ENCODE data around the gene LPP.
A peak's percentile ranks its signal among the peaks of the same experiment; 100 is the strongest.

LPP gene

DNA sequence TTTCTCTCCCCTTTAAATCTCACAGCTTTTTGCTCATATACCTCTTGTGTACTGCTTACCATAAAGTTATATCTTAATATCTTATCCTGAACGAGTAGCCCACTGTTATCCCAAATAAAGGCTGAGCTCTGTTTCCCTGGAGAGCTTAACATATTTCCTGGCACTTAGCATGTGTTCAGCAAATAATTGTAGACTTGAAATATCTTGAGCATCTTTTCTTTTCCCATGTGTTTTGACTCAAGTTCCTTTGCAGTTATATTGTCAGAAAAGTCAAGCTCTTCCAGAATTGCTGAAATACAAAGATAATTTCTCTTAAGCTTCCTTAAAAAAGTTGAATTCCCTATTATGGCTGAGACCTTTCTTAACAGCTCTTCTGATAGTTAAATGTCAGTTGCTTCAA is 150.5 kb downstream of the LPP start:
- DNase-seq, result no peak

DNA sequence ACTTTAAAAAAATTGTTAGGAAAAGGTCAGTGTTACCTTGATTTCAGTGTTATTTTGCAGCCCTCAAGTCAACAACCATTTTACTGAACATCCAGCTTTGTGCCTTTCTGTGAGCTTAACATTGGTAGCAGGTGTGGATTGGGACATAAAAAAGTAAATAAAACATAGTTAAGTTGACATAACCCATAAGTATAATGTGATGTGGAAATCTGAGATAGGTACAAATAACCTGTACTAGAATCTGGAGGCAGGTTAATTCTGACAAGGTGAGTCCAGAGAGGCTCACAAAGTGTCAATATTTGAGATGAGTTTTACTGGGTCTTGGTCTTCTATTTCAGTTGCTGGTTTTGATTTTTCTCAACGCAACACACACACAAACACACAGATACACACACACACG is 151.3 kb downstream of the LPP start:
- no peak for DNase-seq

DNA sequence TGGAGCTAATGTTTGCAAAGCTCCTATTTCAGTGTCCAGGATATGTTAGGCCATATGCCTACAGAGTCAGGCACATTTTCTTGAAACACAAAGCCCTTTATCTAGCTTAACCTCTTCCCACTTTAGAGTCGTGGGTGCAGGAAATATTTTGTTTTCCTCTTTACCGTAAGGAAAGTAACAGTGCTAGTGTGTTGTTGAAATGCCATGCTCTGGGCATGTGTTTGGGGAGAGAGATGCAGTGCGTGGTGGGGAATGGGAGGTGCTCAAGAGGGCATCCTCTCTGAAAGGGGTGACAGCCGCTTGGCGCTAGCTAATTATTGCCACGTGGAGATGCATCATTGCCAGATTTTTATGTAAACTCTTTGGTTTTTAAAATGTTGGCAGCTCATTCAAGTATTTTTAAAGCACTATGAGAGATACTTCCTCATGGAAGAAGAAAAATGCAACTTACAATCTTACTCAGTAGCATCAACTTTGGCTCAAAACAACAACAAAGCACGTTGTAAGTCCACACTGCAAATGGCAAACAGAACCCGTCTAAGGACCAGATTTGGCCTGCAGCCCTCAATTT is 152.6 kb downstream of the LPP start:
- DNase-seq, result no peak

DNA sequence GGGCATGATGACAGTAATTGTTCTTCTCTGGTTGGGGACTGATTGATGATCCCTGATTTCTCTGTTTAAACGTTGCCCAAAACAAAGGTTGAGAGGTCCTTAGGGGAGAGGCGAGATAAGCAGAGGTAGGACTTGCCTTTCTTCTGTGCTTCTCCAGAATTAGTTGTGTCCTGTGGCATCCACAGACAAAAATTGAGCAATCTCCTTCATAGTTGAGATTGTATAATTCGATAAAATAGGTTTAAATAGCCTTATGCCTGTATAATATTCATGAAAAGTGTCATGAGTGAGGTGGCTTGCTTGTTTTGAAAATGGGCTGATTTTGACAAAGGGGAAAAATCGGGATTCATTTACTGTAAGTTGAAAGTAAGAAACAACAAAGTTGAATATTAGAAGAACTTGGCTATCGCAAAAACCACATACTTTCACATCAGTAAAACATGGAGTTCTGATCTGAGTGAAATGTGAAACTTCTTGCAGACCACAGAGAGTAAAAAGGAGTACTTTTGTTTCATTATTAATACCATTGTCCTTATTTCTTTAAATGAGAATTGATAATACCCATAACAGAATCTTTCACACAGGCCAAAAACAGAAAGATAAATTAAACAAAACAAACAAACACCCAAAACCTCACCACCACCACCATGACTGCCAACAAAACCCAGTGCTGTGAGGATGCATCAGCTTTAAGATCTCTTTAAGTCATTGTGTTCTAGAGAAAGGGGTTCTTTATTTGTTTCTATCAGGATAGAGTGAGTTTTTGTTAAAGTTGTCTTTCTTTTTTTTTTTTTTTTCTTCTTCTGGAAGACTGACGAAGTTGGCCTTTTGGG is 155.7 kb downstream of the LPP start:
- DNase-seq, result no peak

DNA sequence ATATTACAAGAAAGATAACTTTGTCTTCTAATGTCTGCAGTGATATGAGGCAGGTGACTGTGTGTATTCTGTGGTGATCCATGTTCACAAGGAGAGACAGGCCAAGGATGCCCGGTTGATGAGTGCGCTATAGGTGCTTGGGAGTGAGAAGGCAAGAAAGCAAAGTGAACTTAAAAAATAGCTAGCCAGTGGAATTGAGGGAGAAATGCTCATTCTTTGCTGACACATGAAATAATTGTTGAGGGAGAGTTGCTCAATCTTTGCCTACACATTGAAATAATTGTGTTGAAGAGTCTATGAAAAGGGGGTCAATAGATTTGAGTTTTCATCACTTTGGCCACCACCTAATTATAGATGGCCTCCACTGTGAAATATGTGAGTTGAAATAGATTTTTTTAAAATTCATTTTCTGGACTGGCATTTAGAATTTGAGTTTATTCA is 156.3 kb downstream of the LPP start:
- no peak for DNase-seq

DNA sequence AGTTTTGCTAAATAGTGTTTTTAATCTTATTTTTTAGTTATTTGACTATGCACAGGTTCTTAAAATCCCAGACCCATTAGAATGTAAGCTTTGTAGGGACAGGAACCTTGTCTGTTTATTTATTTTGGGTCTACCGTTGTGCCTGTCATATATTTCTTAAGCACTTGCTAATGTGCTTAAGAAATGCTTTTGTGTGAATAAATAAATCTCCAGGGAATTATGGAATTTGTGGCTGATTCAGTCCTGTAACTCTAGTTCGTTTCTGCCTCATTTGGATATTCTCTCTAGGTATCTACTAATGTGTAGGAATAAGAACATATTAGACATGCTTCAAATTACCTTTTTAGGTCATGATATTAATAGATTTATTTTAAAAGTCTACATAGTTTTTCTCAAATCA is 161.6 kb downstream of the LPP start:
- peak; percentile 60 for DNase-seq

DNA sequence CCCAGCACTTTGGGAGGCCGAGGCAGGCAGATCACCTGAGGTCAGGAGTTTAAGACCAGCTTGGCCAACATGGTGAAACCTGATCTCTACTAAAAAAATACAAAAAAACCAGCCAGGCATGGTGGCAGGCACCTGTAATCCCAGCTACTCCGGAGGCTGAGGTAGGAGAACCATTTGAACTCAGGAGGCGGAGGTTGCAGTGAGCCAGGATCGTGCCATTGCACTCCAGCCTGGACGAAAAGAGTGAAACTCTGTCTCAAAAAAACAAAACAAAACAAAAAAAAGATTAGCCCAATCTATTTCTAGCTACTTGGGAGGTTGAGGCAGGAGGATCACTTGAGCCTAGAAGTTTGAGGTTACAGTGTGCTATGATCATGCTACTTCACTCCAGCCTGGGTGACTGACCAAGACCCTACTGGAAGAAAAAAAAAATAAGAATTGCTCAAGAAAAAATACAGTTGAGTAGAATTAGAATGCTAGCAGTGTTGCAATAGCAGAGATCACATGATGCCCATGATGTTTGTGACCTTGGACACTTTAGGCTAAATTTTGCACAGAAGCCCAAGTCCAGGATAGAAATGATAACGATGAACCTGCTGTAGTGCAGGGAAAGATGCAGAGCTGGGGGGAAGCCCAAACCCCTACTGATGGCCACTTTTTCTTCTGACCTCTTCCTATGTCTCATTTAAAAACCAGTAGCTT is 162.2 kb downstream of the LPP start:
- no peak for DNase-seq

DNA sequence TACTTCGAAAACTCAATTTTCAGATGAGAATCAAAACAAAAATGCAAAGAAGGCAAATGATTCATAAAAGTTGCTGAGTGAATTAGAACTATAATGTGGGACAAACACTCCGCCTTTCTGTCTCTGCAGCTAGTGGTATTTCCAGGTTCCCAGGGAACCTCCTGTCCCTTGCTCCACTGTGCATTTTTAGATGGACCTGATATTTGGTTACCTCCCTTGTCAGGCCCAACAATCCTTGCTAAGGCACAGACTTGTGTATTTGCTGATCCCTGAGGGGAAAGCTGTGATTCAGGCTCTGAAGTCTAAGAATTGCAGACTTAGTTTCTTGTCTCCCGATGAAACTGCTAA is 162.7 kb downstream of the LPP start:
- DNase-seq, result peak; percentile 45

DNA sequence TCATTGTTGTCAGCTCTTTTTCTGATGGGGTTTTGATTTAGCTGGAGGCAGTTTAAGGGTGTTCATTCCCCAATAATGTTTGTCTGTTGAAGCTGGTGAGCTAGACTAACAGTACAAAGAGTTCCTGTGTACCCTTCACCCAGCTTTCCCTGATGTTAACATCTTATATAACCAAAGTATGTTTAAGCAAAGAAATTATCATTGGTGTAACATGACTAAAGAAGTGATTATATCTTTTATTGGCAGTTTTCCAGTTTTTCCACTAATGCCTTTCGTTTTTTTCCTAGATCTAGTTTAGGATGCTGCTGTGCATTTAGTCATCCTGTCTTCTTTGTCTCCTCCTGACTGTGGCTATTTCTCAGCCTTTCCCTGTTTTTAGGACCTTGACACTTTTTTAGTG is 165.6 kb downstream of the LPP start:
- peak; percentile 64 for DNase-seq

DNA sequence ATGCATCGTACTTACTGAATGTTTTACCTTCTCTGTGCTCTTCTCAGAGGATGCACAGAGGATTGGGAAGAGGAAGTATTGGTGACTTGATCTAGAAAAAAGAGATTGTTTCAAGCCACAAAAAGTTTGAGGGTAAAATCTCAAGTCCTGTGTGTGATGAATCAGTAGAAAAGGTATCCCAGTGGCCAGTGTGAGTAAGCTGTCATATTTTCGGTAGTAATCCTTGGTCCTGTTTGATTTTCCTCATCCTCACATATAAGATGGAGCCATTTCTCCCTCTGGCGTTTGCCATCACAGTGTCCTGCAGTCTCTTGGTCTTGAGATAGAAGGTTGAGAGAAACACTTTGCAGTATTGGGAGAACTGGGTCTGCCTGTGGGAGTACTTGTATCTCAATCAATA is 166.8 kb downstream of the LPP start:
- peak; percentile 82 for DNase-seq

DNA sequence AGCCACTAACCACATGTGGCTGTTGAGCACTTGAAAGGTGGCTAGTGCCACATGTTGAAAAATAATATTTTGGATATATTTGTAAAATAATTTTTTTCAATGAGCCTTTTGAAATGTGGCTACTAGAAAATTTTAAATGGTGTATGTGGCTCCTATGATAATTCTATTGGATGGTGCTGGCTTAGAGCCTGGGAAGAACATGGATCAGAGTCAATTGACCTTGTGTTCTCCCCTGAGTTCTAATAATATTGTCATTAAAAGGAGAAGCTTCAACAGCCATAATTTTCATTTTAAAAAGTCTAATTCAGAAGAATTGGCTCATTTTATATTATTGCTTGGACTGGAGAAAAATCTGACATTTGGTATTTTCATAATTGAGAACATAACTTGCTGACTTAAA is 167.3 kb downstream of the LPP start:
- no peak for DNase-seq

DNA sequence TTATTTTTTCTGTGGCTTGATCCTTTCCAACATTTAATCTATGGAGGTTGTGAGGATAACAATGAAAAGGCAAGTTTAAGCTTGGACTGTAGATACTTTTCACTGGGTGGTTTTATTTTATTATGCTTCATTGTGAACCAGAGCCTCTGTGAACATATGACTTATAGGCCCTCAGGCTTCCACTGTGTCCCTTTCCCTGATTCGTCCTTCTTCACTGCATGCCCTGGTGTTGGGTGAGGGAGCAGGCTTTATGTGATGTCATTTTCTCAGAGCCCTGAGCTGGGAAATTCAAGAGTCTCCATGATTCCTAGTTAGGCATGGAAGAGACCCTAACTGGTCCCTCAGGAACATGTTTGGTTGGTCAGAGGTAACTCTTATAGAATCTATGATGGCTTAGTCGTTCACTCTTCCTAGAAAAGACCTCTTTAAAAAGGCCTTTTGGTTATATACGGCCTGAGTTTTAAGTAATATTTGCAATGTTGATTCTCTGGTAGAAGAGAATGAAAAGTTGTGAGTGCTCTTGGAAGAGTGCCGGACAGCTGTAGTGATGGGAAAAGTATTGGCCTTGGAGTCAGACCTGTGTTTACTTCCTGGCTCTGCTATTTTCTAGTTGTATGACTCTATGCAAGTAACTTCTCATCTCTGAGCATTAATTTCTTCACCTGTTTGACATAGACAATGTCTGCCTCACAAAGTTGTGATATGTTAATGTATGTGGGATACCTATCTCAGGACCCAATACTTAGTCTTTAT is 168.4 kb downstream of the LPP start:
- DNase-seq, result no peak

DNA sequence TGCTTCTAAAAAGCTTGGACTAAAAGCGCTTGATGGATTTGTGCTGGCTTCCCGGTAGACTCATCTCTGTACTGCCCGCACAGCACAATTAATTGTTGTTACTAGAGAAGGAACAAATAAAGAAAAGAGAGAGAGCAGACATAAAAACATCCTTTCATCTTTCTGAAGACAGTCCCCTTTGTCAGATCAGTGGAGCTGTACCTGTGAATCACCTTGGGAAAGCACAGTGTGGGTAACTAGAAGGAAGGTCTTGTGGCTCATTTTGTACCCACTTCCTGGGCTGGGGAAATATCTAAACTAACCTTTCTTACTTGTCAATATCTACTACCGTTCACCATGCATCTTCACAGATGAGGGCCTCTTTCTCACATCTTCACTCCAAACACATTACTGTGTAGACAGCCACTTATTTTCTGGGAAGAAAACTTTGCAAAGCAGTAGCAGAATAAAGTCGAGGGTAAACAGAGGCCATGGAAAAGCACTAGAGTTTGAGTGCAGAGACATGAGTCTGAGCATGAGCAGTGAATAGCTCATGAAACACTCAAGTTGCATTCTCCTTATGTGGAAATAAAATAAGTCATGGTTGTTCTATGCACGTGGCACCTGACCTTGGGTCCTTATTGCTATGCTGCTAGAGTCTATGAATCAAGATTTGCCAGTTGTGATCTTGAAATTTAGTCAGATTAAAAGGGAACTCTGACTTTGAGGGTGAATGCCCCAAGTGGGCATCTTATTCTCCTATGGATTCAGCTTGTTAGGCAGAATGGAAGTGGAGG is 169.3 kb downstream of the LPP start:
- no peak for DNase-seq

DNA sequence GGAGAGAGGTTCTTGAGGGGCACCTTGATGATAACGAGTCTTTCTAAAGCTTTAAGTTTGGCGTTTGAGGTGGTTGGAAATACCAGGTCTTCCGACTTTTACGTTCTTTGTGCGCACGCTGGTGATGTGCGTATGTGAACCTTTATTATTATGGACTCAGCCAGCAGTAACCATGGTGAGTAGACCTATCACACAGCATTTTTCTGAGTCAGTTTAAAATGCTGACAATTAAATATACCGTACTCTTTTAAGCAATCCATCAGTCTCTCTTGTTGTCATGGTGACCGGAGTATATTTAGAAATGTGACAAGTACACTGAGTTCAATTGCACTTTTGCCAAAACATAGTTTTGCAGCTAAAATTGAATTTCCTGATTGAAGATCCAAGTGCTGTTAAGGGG is 172.2 kb downstream of the LPP start:
- DNase-seq, result peak; percentile 24

DNA sequence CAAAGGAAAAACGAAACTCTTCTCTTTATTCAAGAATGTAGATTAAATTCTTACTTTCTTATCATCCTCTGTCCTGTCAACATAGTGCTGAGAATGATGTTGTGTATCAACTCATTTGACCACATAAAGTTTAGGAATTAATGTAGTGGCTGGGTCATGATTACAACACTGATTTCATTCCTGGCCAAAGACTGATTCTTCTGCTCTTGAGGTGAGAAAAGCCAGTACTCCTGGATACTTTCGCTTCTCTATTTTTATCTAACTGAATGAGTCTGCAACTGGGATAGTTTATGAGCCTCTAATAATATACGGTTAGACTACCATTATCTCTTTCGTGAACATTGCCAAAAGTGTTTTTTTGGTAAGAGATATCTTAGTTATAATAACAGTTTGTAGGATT is 173.0 kb downstream of the LPP start:
- no peak for DNase-seq

DNA sequence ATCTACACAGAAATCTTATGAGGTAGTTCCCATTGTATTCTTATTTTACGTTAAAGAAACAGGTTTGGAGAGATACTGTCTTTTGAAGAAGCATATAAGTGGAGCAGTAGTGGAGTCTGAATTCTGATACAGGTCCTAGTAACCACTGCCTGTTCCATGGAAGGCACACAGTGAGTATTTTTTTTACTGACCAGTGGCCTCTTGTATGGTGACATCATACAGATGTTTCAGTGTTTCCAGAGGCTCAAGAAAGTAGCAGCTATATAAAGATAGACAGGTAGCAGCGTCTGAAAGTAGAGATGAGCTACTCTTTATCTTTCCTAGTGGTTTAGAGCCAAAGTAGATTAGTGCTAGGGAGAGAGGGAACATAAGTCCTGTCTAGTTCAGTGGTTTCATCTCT is 173.5 kb downstream of the LPP start:
- no peak for DNase-seq

DNA sequence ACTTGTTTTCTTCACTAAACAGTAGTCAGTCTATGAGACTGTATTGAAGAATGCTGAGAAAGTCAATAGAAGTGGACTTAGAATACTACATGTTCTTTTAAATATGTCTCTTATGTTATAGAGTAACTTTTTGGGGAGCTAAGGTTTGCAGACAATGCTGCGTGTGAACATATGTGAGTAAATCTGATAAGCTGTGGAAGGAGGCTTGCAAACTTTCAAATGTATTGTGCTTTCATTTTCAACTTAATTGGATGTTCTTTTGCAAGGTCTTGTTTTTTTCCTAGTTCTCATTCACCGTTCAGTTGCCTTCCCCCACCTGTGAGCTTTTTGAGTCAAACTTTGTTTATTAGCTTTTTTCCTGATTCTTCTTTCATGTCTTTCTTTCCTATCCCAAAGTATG is 176.2 kb downstream of the LPP start:
- no peak for DNase-seq

DNA sequence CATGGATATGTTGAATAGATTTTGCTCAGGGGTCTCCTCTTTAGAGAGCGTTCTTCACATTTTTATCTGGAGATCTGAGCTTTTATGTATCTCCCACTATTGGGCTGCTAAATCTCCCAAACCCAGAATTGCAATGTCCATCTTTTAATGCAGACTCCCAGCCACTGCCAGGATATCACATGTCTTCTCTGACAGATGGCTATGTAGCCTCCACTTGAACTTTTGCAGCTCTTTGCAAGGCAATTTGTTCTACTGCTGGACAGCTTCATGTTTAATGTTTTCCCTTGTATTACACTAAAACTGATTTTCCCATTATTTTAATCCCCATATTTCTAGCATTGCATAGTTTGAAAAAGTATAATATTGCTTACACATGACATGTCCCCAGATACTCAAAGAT is 177.2 kb downstream of the LPP start:
- DNase-seq, result no peak

DNA sequence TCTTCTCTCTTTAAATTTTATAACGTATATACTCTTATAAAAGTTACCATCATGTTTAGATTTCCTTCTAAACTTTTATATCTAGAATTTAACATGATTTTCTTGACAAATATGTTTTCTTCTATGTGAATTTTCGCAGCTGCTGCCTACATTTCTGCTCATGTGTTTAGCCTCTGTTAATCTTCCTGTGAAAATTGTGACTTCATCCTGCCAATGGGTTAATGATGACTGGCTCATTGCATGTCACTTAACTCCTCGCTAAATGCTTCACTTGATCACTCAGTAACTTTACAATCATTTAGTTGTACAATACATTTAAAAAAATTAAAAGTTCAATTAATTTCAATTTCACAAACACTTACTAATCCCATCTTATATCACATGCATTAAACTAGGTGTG is 178.1 kb downstream of the LPP start:
- no peak for DNase-seq

DNA sequence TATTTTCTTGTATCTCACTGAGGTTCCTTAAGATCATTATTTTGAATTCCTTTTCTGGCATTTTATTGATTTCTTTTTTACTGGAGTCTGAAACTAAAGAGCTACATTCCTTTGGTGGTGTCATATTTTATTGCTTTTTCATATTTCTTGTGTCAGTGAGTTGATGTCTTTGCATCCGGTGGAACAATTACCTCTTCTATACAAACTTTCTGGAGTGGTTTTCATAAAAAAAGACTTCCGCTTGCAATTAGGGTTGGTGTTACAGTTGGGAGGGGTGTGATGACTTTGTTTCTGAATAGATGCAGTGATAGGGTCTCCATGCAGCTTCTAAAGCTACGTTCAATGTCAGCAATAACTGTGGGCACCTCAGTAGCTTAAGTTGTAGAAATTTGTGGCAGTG is 181.7 kb downstream of the LPP start:
- no peak for DNase-seq

DNA sequence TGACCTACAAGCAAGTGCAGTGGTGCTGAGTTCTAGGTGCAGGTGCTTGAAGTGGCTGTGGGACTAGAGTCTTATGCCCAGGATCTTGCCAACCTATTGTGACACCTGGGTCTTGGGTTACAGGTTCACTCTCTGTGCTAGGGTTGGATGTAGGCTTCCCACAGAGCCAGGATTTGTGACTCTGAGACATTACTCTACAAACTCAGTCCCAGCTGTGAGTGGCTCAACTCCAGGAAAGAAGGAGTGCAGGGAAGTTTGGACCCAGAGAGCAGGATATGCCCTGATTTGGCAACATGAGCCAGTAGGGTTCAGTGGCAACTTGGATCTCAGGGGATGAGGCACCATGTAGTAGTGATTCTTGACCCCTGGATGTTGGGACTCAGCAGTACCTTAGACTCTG is 182.2 kb downstream of the LPP start:
- no peak for DNase-seq

DNA sequence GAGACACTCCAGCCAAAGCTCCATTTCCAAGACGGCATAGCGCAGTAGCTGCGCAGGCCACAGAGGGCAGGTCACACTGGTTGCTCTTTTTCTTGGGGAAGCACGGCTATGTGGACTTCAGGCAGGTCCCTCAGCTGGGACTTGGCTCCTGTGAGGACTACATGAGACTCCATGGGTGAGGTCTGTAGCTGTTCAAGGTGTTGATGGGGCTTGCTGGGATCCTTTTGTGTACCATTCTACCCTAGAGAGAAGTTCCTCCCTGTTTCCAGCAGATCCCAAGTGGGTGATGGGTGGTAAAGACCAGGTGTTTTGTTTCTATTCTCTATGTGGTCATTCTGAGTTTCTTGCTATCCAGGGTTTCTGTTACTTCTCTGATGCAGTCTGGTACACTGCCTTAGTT is 183.3 kb downstream of the LPP start:
- no peak for DNase-seq

DNA sequence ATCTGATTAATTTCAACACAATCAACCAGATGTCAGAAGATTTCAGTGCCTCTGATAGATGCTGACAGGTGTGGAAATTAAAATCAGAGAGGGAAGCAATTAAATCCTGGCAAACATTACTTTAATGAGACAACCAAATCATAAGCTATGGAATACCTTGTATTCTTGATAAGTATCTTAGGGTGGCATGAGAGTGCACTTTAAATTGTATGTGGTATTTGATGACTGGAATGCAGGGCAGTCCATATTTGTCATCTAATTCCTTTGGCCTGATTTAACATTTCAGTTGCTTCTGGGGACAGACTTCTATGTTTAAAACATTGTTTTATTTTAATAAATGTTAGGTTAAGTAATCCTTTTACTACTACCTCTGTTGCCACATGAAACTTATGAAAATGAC is 184.1 kb downstream of the LPP start:
- peak; percentile 79 for DNase-seq

All from fibroblast of skin of back (primary cell).